GM23248 (cell line): ENCODE measurements around the gene TAGLN2.

ENCODE experiments used
- EZH2 ChIP-seq: fragments of 200-600 bp; sonication (generic); IDR thresholded peaks from 2 replicates; pipeline ENCODE4 v1.6.1; 2018; ENCODE audit warnings: antibody characterized with exemption, mild to moderate bottlenecking; ENCODE audit not compliant: insufficient read depth, poor library complexity, severe bottlenecking
- EZH2phosphoT487 ChIP-seq: fragments of 200-600 bp; sonication (generic); IDR thresholded peaks from 2 replicates; pipeline ENCODE4 v1.6.1; 2018; ENCODE audit warnings: antibody characterized with exemption, moderate library complexity, mild to moderate bottlenecking, low read depth; ENCODE audit not compliant: insufficient read depth

DNA sequence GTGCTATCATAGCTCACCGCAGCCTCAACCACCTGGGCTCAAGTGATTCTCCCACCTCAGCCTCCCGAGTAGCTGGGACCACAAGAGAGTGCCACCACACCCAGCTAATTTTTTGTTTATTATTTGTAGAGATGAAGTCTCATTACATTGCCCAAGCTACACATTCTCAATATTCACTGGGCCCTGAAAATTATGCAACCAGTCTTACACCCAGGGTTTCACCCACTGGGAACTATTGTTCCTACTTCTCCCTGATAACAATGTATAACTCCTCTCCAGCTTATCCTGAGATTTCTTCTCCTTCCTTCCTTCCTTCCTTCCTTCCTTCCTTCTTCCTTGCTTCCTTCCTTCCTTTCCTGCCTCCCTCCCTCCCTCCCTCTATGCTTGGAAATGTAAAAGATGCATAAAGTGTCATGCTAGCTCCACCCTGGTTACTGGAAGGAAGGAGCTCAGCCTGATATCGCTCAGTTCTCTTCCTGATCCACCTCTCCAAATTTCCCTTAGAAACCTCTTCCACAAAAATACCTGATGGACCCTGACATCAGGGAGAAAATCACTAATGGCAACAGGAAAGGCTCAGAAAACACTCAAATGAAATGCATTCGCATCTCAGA lies 51.7 kb downstream of the TAGLN2 start:
- TF ChIP-seq EZH2, result no peak
- no peak for TF ChIP-seq EZH2phosphoT487
